Measurements from ENCODE around the gene OTUD5.

DNA sequence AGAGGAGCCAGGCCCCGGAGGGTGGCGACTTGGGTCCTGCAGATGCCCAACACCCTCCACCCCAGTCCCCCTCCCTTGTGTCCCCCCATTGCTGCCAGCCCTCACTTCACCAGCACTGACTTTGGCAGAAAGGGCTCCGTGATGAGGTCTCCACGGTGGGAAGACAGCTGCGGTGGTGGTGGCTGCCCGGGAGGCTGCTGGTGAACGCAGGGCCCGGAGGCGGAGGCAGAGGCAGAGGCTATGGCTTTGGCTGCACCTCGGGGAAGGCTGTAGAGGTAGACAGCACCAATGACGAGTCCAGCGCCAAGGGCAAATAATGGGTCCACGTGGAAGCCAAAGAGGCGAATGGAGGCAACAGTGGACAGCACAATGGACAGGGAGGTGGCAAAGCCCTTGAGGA is 52.8 kb downstream of the OTUD5 start:
- TF ChIP-seq YY1 (IDR thresholded peaks at IDR 0.05; ENCODE audit: insufficient read depth, insufficient read length) = no peak
- TF ChIP-seq SUZ12 (IDR thresholded peaks at IDR 0.05; ENCODE audit: extremely low read depth, insufficient read depth, insufficient read length) = no peak
- no peak for TF ChIP-seq ZNF274 (IDR thresholded peaks at IDR 0.05; ENCODE audit: low read depth, low read length)

Data from NT2/D1 (cell line).